ENCODE measurements around the gene PIM3.

The PIM3 gene

GRCh38 chr22:49956418-49956770 lies 4.2 kb upstream of the PIM3 start:
- no peak for DNase-seq

DNA sequence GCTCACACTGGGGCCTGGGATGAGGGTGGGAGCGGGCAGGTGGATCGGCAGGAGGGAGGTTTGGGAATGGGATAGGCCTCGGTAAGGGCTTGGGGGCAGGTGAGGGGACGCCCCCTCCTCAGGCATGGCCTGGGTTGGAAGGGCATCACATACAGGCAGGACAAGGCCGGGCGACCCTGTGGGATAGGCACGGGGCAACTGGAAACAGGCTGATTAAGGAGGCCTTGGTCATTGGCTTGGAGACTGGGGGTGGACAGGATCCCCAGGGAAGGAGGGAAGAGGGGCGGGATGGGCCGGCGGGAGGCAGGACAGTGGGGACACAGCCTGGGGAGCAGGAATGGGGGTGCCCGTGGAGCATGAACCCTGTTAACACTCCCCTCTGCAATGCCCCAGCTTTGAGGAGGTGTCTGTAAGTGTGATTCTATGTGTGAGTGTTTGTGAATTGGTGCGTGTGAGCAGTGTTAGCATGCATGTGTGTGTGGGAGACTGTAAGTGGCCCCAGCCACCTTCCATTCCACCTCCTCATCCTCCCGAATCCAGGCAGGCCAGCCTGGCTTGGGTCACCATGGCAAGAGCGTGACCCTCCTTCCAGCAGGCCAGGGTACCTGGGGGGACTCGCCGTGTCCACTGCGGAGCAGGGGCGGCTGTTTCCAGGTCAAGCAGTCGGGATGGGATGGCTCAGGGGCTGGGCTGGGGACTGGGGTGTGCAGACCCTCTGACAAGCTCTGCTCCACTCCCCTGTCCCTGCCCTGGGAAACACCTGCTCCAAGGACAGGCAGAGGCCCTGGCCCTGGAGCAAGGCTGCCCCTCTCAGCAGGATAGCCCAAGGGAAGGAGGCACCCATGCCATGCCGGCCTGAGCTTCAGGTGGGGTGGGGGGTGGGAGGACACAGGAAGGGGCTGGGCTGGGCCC lies 3.4 kb upstream of the PIM3 start:
- no peak for DNase-seq

GRCh38 chr22:49957826-49958365 lies 2.7 kb upstream of the PIM3 start:
- DNase-seq = no peak

- DNase-seq = no peak
Measured at GRCh38 chr22:49958366-49958921, 2.1 kb upstream of the PIM3 start.

DNA sequence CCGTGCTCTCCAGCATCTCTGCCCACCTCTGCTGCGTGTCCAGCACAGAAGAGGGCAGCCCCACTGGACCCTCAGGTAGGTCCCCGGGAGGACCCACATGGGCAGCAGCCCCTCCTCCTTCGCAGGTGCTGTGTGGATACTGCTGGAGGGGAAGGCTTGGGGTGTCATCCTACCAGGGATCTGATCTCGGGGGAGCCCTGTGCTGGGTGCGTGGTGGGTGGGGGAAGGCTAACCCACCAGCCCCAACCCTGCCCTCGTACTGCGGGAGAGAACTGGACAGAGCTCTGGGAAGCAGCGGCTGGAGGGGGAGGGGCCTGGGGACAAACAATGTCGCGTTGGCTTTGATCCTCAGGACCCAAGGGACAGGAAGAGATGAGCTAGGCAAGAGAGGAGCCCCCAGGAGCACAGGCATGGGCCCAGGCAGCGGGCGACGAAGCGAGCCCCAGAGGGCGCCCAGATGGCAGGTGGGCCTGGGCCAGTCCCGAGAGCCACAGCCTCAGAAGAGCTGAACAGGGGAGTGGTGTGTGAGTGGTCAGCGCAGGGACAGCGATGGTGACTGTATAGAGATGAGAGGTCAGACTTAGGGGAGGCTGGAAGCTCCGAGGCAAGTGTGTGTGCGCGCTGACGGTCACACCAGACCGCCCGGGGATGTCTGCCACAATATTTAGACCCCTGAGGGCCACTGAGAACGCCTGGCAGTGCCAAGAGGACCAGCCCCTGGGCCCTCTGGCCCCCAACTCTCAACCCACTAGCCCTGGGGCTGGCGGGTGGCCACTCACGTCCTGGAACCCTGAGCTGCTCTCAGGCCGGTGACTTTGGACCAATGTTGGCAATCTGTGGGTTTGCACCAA lies 1.4 kb upstream of the PIM3 start:
- no peak for DNase-seq

DNA sequence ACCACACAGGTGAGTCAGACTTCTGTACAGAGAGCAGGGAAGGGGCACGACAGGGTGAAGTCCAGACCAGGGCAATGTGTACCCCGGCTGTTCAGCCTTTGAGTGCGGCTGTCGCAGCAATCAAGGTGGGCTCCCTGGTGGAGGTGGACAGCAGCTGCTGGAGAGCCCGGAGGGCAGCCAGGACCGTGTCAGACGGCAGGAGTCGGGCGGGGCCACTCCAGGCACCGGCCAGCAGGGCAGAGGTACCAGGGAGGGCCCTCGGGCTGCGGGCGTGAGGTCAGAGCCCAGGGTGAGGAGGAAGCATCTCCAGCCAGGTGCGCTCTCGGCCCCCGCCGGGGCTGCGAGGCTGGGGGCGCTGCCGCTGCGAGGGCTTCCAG lies 802 bp upstream of the PIM3 start:
- no peak for DNase-seq

DNA sequence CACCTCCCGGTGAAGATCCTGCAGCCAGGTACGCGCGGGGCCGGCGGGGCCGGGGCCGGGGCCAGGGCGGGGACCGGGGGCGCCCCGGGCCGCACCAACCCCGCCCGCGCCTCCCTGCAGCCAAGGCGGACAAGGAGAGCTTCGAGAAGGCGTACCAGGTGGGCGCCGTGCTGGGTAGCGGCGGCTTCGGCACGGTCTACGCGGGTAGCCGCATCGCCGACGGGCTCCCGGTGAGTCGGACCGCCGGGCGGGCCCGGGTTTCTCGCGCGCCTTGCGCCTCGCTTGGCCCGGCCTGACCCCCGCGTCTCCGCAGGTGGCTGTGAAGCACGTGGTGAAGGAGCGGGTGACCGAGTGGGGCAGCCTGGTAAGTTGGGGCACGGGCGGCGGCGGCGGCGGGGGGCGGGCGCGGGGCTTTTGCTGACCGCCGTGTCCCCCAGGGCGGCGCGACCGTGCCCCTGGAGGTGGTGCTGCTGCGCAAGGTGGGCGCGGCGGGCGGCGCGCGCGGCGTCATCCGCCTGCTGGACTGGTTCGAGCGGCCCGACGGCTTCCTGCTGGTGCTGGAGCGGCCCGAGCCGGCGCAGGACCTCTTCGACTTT lies 531 bp downstream of the PIM3 start:
- DNase-seq = peak; percentile 19 to 56

DNA sequence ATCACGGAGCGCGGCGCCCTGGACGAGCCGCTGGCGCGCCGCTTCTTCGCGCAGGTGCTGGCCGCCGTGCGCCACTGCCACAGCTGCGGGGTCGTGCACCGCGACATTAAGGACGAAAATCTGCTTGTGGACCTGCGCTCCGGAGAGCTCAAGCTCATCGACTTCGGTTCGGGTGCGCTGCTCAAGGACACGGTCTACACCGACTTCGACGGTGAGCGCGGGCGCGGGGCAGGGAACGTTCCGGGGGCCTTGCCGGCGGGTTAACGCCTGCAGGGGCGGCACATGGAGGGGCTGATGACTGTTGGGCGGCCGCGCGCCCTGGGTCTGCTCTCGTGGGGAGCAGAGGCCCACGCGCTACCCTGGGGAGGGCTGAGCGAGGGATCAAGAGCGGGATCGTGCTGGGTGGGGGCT lies 1.0 kb downstream of the PIM3 start:
- no peak for DNase-seq

DNA sequence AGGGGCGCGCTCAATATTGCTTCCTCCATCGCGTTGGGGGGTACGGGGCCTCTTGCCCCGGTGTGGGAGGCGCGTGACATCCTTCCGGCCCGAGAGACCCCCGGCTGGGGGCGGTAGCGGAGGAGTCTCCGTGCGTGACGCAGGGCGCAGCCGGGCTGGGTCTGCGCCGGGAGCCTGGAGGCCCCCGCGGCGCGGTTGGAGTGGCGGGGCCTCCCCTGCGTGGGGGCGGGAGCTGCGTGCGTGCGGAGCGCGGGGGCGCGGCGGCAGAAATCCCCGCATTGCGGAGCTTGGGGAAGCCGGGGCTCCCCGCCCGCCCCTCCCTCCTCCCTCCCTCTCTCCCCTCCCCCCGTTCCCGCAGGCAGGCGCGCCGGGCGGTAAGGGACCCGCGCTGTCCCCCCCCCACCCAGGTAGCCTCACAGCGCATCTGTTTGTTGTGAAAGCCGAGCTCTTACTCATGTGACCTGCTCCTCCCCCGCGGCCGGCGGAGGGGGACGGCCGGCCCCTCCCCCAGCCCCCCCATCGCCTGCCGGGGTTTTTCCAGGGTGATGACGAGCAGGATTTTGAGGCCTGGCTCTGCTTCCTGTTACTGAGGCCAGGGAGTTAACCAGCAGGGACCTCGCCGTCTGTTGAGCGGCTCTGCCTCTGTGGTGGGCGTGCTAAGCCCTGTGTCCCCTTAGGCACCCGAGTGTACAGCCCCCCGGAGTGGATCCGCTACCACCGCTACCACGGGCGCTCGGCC lies 1.6 kb downstream of the PIM3 start:
- DNase-seq = peak; percentile 83 to 90

- DNase-seq = no peak
Measured at GRCh38 chr22:49962751-49963646, 2.4 kb downstream of the PIM3 start.

GRCh38 chr22:49963647-49964026 lies 3.1 kb downstream of the PIM3 start:
- no peak for DNase-seq

- no peak for DNase-seq
Measured at GRCh38 chr22:49964136-49965090, 3.8 kb downstream of the PIM3 start.

GRCh38 chr22:49965091-49966040 lies 4.8 kb downstream of the PIM3 start:
- no peak for DNase-seq

DNA sequence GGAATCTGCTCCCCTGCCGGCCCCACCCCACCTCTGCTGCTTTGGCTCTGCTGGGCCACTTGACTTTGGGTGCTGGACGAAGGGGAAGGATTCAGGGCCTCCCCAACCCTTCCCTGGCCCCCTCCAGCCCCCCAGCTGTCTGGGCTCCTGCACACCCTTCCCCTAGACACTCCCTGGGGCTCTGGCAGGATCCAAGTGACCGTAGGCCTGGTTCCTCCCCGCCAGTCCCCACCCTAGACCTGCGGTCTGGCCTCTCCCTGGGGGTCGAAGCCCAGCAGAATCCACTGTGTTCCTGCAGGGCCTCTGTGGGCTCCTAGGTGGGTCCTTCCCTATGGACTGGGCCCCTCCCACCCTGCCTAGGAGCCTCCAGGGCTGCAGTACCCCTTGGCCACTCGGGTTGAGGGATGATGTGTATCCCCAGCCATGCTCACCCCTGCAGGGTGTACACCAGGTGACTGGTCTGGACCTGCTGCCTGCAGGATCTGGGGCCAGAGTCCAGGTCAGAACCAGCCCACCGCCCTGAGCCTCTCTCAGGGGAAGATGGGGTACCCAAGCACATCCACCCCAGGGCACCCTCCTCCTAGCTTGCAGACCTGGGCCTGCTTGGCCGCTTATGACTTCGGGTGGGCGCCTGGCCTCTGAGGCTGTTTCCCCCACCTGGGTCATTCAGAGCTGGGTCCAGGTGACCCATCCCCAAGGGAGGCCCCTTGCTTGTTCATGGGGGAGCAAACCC lies 5.6 kb downstream of the PIM3 start:
- no peak for DNase-seq

- DNase-seq = peak; percentile 94
Measured at GRCh38 chr22:49966774-49967705, 6.5 kb downstream of the PIM3 start.

GRCh38 chr22:49967706-49968208 lies 7.2 kb downstream of the PIM3 start:
- DNase-seq = no peak

Measured in inflammatory macrophage (primary cell).